SK-N-SH (cell line): ENCODE data around the gene LCP2. TPM values are rescaled to one million over a fixed set of nuclear protein-coding genes. Genes with fewer than 3 reads are reported as not detected.

Experiments used
- CTCF ChIA-PET: fragments of 300-600, 350-600 bp; formaldehyde crosslinking; extraction: SDS; loops from one replicate; lab custom pipeline; 2021; lab: Yijun Ruan, JAX
- POLR2A ChIA-PET: fragments of 350-600 bp; sonication (Branson Sonifier 250); formaldehyde crosslinking; extraction: SDS; loops from one replicate; lab custom pipeline; 2020; ENCODE audit warnings: antibody characterized with exemption, inconsistent platforms; lab: Yijun Ruan, JAX
- DNase-seq: peaks from one replicate; pipeline ENCODE4 v3.0.0; 2012
- H2AFZ ChIP-seq: fragments of 200-600 bp; sonication (generic); 2 replicates; pipeline ENCODE4 v1.8.1; 2016; ENCODE audit warnings: antibody characterized with exemption, mild to moderate bottlenecking, low read depth
- H3F3A ChIP-seq: fragments of 200-600 bp; sonication (generic); replicated peaks from 2 replicates; pipeline ENCODE3; 2016; ENCODE audit warnings: antibody characterized with exemption, mild to moderate bottlenecking; ENCODE audit not compliant: insufficient read depth
- H3K27ac ChIP-seq, 2 experiments: fragments of 200-500 bp in 1 of 2; fragments of 200-600 bp in 1 of 2; sonication (Bioruptor generic) in 1 of 2; sonication (generic), shearing (Covaris generic) in 1 of 2; 2 replicates each; pipeline versions ENCODE4 v1.5.1 to v1.6.1; 2014 to 2016; ENCODE audit warnings: low read depth in 2 of 2, inconsistent platforms in 1 of 2, low read length in 1 of 2, mild to moderate bottlenecking in 1 of 2, mixed read lengths in 1 of 2
- H3K27me3 ChIP-seq: fragments of 200-600 bp; sonication (generic), shearing (Covaris generic); 2 replicates; pipeline ENCODE4 v1.6.1; 2016; ENCODE audit warnings: mixed run types; ENCODE audit not compliant: insufficient read depth
- H3K36me3 ChIP-seq, 2 experiments: fragments of 200-500 bp in 1 of 2; fragments of 200-600 bp in 1 of 2; sonication (Bioruptor generic) in 1 of 2; sonication (generic) in 1 of 2; replicated peaks in 1 of 2; 2 replicates each; pipeline versions ENCODE3 to v1.5.1; 2014 to 2016; ENCODE audit warnings: low read length in 1 of 2, mild to moderate bottlenecking in 1 of 2; ENCODE audit not compliant: insufficient read depth in 2 of 2, control insufficient read depth in 1 of 2
- H3K4me1 ChIP-seq, 2 experiments: fragments of 200-500 bp in 1 of 2; fragments of 200-600 bp in 1 of 2; sonication (Bioruptor generic) in 1 of 2; sonication (generic), shearing (Covaris generic) in 1 of 2; 2 replicates each; pipeline versions ENCODE4 v1.5.1 to v1.6.1; 2014 to 2016; ENCODE audit warnings: low read depth in 1 of 2, low read length in 1 of 2, mixed run types in 1 of 2; ENCODE audit not compliant: insufficient read depth in 2 of 2, control insufficient read depth in 1 of 2
- H3K4me2 ChIP-seq: fragments of 200-600 bp; sonication (generic), shearing (Covaris generic); 2 replicates; pipeline ENCODE4 v1.6.1; 2017; ENCODE audit warnings: mixed run types
- H3K4me3 ChIP-seq, 2 experiments: fragments of 200-500 bp in 1 of 2; fragments of 200-600 bp in 1 of 2; sonication (Bioruptor generic) in 1 of 2; sonication (generic), shearing (Covaris generic) in 1 of 2; 2 replicates each; pipeline versions ENCODE4 v1.5.1 to v1.8.1; 2014 to 2016; ENCODE audit warnings: low read depth in 2 of 2, inconsistent platforms in 1 of 2, low read length in 1 of 2, mild to moderate bottlenecking in 1 of 2, mixed read lengths in 1 of 2, moderate library complexity in 1 of 2
- H3K79me2 ChIP-seq: fragments of 200-600 bp; sonication (generic); 2 replicates; pipeline ENCODE4 v1.8.1; 2017; ENCODE audit warnings: mild to moderate bottlenecking; ENCODE audit not compliant: insufficient read depth
- H3K9ac ChIP-seq: fragments of 200-600 bp; sonication (generic); 2 replicates; pipeline ENCODE4 v1.6.1; 2017; ENCODE audit warnings: mixed run types
- H3K9me2 ChIP-seq: fragments of 200-600 bp; sonication (generic); 2 replicates; pipeline ENCODE4 v1.6.1; 2017; ENCODE audit warnings: mixed run types
- H3K9me3 ChIP-seq: fragments of 200-600 bp; sonication (generic); 2 replicates; pipeline ENCODE4 v1.6.1; 2017; ENCODE audit warnings: mixed run types, mild to moderate bottlenecking, moderate library complexity
- H4K20me1 ChIP-seq: fragments of 200-600 bp; sonication (generic); 2 replicates; pipeline ENCODE4 v1.6.1; 2017; ENCODE audit warnings: mild to moderate bottlenecking, mixed run types; ENCODE audit not compliant: insufficient read depth
- CTCF ChIP-seq: fragments of 200-600 bp; sonication (generic); IDR thresholded peaks from 2 replicates; pipeline ENCODE4 v1.6.1; 2017; ENCODE audit warnings: antibody characterized with exemption, mild to moderate bottlenecking, moderate library complexity
- EP300 ChIP-seq, 2 experiments: IDR thresholded peaks; 2 replicates each; pipeline versions ENCODE4 v1.4.0 to v1.6.1; 2012; ENCODE audit warnings: borderline replicate concordance in 1 of 2, low read depth in 1 of 2, low read length in 1 of 2
- EZH2phosphoT487 ChIP-seq: fragments of 200-600 bp; sonication (generic); IDR thresholded peaks from 2 replicates; pipeline ENCODE4 v1.6.1; 2017; ENCODE audit warnings: low read depth, mixed run types, mild to moderate bottlenecking, antibody characterized with exemption, moderate library complexity, borderline replicate concordance
- FOSL2 ChIP-seq: IDR thresholded peaks from 2 replicates; pipeline ENCODE4 v1.4.0; 2012; ENCODE audit warnings: low read depth, mild to moderate bottlenecking, moderate library complexity, borderline replicate concordance
- FOXM1 ChIP-seq: IDR thresholded peaks from 2 replicates; pipeline ENCODE4 v1.4.0; 2012; ENCODE audit warnings: low read depth, mild to moderate bottlenecking
- GABPA ChIP-seq: IDR thresholded peaks from 2 replicates; pipeline ENCODE4 v1.4.0; 2012; ENCODE audit warnings: low read depth, mild to moderate bottlenecking
- IRF3 ChIP-seq: fragments of 150-350 bp; IDR thresholded peaks from 2 replicates; pipeline ENCODE4 v1.6.1; 2016; ENCODE audit warnings: mild to moderate bottlenecking, low read depth, low read length
- JUND ChIP-seq: IDR thresholded peaks from 2 replicates; pipeline ENCODE4 v1.4.0; 2012
- PBX3 ChIP-seq: IDR thresholded peaks from 2 replicates; pipeline ENCODE4; 2012
- POLR2AphosphoS5 ChIP-seq: IDR thresholded peaks from 2 replicates; pipeline ENCODE4 v1.6.1; 2012; ENCODE audit warnings: low read depth, low read length
- RAD21 ChIP-seq: IDR thresholded peaks from 2 replicates; pipeline ENCODE4 v1.6.1; 2012; ENCODE audit warnings: mild to moderate bottlenecking, low read length
- SIN3A ChIP-seq: IDR thresholded peaks from 2 replicates; pipeline ENCODE4 v1.6.1; 2012; ENCODE audit warnings: low read depth, mild to moderate bottlenecking, low read length, moderate library complexity, borderline replicate concordance
- SMC3 ChIP-seq: IDR thresholded peaks from 2 replicates; pipeline ENCODE4 v1.6.1; 2012; ENCODE audit warnings: low read depth, low read length, improper control_type of control experiment
- TAF1 ChIP-seq: IDR thresholded peaks from 2 replicates; pipeline ENCODE4 v1.6.1; 2012; ENCODE audit warnings: low read depth, mild to moderate bottlenecking, low read length, moderate library complexity, borderline replicate concordance
- TCF12 ChIP-seq: IDR thresholded peaks from 2 replicates; pipeline ENCODE4 v1.4.0; 2012
- TEAD4 ChIP-seq: IDR thresholded peaks from 2 replicates; pipeline ENCODE4 v1.4.0; 2012; ENCODE audit warnings: mild to moderate bottlenecking, borderline replicate concordance; ENCODE audit not compliant: insufficient read depth
- YY1 ChIP-seq: IDR thresholded peaks from 2 replicates; pipeline ENCODE4 v1.4.0; 2012; ENCODE audit warnings: low read depth, mild to moderate bottlenecking
- WGBS: methylation state at CpG from one replicate; pipeline ENCODE4 v1.1.6; 2017; ENCODE audit warnings: low lambda C conversion rate; 5-methylcytosine and 5-hydroxymethylcytosine counted together
- polyA plus RNA-seq, 3 experiments: library from polyadenylated mRNA; depleted of rRNA; stranded (reverse); fragments of >200 nt; gene quantifications; 2 replicates each; pipeline ENCODE4 v1.2.3, GENCODE V29; 2012

Gene LCP2
- polyA plus RNA-seq, 1 of the 3 experiments (the other 2 are of a cell fraction): not detected

- TF ChIP-seq CTCF: no peak
- TF ChIP-seq EP300 (IDR thresholded peaks at IDR 0.05; ENCODE audit: borderline replicate concordance in 1 of 2, low read depth in 1 of 2, low read length in 1 of 2): no peak
- no peak for TF ChIP-seq YY1
- TF ChIP-seq EZH2phosphoT487: no peak
- TF ChIP-seq TCF12: no peak
Observed at GRCh38 chr5:170339780-170340167, 42.2 kb upstream of the LCP2 start (continued).

- no peak overlapping the region for H2AFZ ChIP-seq
- ChIA-PET CTCF (interaction anchor here (0.5 to 1.9 kb wide), 5 partner anchors 14 to 118 kb away, joined by 3 to 7 read pairs (median 3); no protein-coding TSS in a partner anchor), POLR2A (no interaction called here)
- no peak overlapping the region for H3K4me2 ChIP-seq
- H3K4me3 ChIP-seq: no peak overlapping the region
- no peaks in the 10 kb centered on the region for H3K36me3 ChIP-seq
- no peak for DNase-seq
- no peaks in the 10 kb centered on the region for H3K79me2 ChIP-seq
- no peaks in the 10 kb centered on the region for H3K27me3 ChIP-seq
- H3K27ac ChIP-seq: no peak overlapping the region
- no peak for TF ChIP-seq TAF1
- TF ChIP-seq GABPA: no peak
- TF ChIP-seq FOXM1: no peak
- TF ChIP-seq RAD21: peak; percentile 10; the same call in 1 of the 2 replicates
- TF ChIP-seq FOSL2: no peak
- TF ChIP-seq PBX3: no peak
- TF ChIP-seq EZH2phosphoT487: no peak
- H3K9me3 ChIP-seq: no peaks in the 10 kb centered on the region
- no peaks in the 10 kb centered on the region for H3F3A ChIP-seq
- H3K9me2 ChIP-seq: no peaks in the 10 kb centered on the region
- no peaks in the 10 kb centered on the region for H4K20me1 ChIP-seq
- no peak overlapping the region for H3K9ac ChIP-seq
- no peaks in the 10 kb centered on the region for H3K4me1 ChIP-seq
- WGBS: 45% methylated on average over 4 of the region's 4 CpGs
Observed at GRCh38 chr5:170338933-170339779, 41.6 kb upstream of the LCP2 start.

- Histone ChIP-seq H3K4me3 (no peak overlapping the region), H3K79me2 (no peaks in the 10 kb centered on the region), H3F3A (no peaks in the 10 kb centered on the region), H3K36me3 (no peaks in the 10 kb centered on the region), H3K4me1 (no peaks in the 10 kb centered on the region), H3K27ac (no peak overlapping the region), H2AFZ (no peak overlapping the region), H3K4me2 (no peak overlapping the region), H3K9me3 (no peaks in the 10 kb centered on the region), H3K9ac (no peak overlapping the region), H3K9me2 (no peaks in the 10 kb centered on the region), H4K20me1 (no peaks in the 10 kb centered on the region), H3K27me3 (no peaks in the 10 kb centered on the region)
- POLR2A ChIA-PET: no interaction called here
- DNase-seq: no peak
- CTCF ChIA-PET: interaction anchor here (1.4 to 1.9 kb wide), 2 partner anchors 14 to 15 kb away, joined by 3 to 7 read pairs; no protein-coding TSS in a partner anchor
- 57% methylated on average over 4 of the region's 4 CpGs for WGBS
- TF ChIP-seq IRF3 (no peak), TEAD4 (no peak), PBX3 (no peak), POLR2AphosphoS5 (no peak), CTCF (no peak), SMC3 (no peak), SIN3A (no peak), JUND (no peak), YY1 (no peak)
Observed at GRCh38 chr5:170338291-170338690, 40.7 kb upstream of the LCP2 start.
